Endothelial cell (in vitro differentiated cells): Measurements from ENCODE around the gene ZBTB20. TPM values are rescaled to one million over a fixed set of nuclear protein-coding genes. Genes with fewer than 3 reads are reported as not detected.

Source experiments
- DNase-seq: peaks from one replicate; pipeline ENCODE4 v3.0.0; 2021; ENCODE audit warnings: low spot score
- H3K27ac Mint-ChIP-seq: one replicate; pipeline ENCODE4 v1.8.0; 2021; ENCODE audit warnings: mixed read lengths, inconsistent platforms; ENCODE audit not compliant: unreplicated experiment
- H3K27me3 Mint-ChIP-seq: one replicate; pipeline ENCODE4 v1.8.0; 2021; ENCODE audit warnings: mild to moderate bottlenecking, moderate library complexity, mixed read lengths, inconsistent platforms; ENCODE audit not compliant: unreplicated experiment
- H3K36me3 Mint-ChIP-seq: one replicate; pipeline ENCODE4 v1.8.0; 2021; ENCODE audit warnings: mild to moderate bottlenecking, low read depth, mixed read lengths, inconsistent platforms; ENCODE audit not compliant: unreplicated experiment
- H3K4me1 Mint-ChIP-seq: one replicate; pipeline ENCODE4 v1.8.0; 2021; ENCODE audit warnings: mild to moderate bottlenecking, mixed read lengths, inconsistent platforms; ENCODE audit not compliant: unreplicated experiment
- H3K4me3 Mint-ChIP-seq: one replicate; pipeline ENCODE4 v1.8.0; 2021; ENCODE audit warnings: mild to moderate bottlenecking, mixed read lengths, inconsistent platforms; ENCODE audit not compliant: unreplicated experiment
- H3K9me3 Mint-ChIP-seq: one replicate; pipeline ENCODE4 v1.8.0; 2021; ENCODE audit warnings: mixed read lengths, inconsistent platforms; ENCODE audit not compliant: unreplicated experiment
- total RNA-seq: library from RNA; stranded (reverse); fragmentation: NEBNext Ultra II Directional; extraction: Animal tissue kit (Norgen Biotek cat#: 25700); gene quantifications from one replicate; pipeline ENCODE4 v1.2.1, GENCODE V29; 2021; ENCODE audit not compliant: unreplicated experiment
- TF ChIP-seq, protein P1 (sequence below): fragments of 200-600 bp; sonication (generic); IDR thresholded peaks from one replicate; pipeline ENCODE4 v1.5.0; 2021; ENCODE audit warnings: antibody characterized with exemption; ENCODE audit not compliant: unreplicated experiment

The ZBTB20 gene
- total RNA-seq, 1 donor from 2014 or later: 4.2 TPM

DNA sequence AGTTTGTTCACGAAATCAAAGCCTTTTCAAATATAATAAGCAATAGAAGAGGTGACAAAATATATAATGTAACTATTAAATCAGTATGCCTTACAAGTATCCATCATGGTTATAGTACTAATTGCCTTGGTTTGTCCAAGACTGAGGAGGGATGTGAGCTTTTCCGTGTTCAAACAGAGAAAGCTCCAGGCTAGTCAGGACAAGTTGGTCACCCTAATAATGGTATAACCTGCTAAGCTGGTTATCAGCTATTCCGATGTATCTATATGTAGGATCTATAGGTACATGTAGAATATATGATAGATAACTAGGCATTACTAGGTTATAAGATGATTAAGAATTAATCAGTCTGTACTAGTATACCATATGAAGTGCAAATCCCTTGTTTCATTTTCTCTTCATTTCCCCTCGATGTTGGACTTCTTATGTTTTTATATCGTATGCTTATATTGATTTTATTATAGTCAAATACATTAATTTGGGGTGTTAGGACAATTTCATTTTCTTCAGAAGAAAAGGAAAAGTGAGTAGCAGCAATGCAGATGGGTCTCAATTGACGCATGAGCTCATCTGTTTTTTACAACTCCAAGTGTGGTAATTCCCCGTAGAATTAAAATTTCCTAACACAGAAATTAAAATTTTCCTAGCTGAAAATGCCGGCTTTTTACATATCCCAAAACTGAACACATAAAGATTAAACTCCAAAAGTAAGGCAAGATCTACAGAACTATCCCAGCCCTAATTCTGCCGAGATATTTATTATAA is 434.2 kb downstream of the ZBTB20 start:
- Mint-ChIP-seq H3K4me3 (no peak overlapping the region), H3K4me1 (peaks cover 10% of the 10 kb centered on the region), H3K27ac (no peak overlapping the region), H3K9me3 (no peaks in the 10 kb centered on the region), H3K36me3 (no peaks in the 10 kb centered on the region), H3K27me3 (peaks cover 2% of the 10 kb centered on the region)
- TF ChIP-seq, protein P1, sequence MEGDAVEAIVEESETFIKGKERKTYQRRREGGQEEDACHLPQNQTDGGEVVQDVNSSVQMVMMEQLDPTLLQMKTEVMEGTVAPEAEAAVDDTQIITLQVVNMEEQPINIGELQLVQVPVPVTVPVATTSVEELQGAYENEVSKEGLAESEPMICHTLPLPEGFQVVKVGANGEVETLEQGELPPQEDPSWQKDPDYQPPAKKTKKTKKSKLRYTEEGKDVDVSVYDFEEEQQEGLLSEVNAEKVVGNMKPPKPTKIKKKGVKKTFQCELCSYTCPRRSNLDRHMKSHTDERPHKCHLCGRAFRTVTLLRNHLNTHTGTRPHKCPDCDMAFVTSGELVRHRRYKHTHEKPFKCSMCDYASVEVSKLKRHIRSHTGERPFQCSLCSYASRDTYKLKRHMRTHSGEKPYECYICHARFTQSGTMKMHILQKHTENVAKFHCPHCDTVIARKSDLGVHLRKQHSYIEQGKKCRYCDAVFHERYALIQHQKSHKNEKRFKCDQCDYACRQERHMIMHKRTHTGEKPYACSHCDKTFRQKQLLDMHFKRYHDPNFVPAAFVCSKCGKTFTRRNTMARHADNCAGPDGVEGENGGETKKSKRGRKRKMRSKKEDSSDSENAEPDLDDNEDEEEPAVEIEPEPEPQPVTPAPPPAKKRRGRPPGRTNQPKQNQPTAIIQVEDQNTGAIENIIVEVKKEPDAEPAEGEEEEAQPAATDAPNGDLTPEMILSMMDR: no peak
- no peak for DNase-seq

DNA sequence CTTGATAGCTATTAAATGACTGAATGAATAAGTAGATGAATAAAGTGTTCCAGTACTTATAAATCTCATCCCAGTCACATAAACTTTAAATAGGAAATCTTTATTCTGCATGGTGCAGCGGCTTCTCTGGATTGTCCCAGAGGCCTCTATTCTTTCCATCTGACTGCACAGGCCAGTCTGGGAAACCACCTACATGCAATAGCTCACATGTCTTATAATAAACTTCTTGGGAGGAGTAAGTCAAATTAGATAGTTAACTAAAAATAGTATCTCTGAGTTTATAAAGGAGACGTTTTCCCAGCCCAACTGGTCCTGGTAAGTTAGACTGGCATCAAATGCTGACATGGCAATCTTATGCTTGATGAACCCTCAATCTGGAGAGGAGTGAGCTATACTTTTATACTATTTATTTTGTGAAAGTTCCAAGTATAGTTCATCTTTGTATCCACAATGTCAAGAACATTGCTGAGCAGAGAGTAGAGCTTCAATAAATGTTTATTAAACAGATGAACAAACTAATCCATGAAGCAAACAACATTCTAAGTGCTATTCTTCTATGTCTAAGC is 435.7 kb downstream of the ZBTB20 start:
- H3K4me1 Mint-ChIP-seq: peaks cover 12% of the 10 kb centered on the region
- no peak overlapping the region for H3K27ac Mint-ChIP-seq
- no peaks in the 10 kb centered on the region for H3K9me3 Mint-ChIP-seq
- H3K4me3 Mint-ChIP-seq: no peak overlapping the region
- peaks cover under 1% of the 10 kb centered on the region for H3K27me3 Mint-ChIP-seq
- TF ChIP-seq, protein P1: no peak
- no peak for DNase-seq
- no peaks in the 10 kb centered on the region for H3K36me3 Mint-ChIP-seq

DNA sequence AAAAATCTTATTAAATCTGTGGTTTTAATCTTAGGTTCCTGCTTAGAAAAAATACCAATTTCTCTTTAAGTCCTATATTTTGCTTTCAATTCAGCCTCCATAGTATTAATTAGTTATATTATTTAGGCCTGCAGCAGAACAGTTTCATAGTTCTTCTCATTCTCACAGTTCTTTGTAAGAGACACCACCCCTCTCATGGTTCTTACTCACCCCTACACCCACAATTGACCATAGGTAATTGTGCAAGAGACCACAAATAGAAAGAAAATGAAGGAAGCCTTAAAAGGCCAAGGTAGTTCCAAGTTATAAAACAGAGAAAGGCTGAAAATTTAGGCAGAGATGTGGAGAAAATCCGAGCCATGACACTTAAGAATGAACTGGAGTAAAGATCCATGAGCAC is 438.0 kb downstream of the ZBTB20 start:
- TF ChIP-seq, protein P1: no peak
- Mint-ChIP-seq H3K4me3 (no peak overlapping the region), H3K36me3 (no peaks in the 10 kb centered on the region), H3K4me1 (peaks cover 6% of the 10 kb centered on the region), H3K9me3 (no peaks in the 10 kb centered on the region), H3K27ac (no peak overlapping the region), H3K27me3 (no peaks in the 10 kb centered on the region)
- DNase-seq: no peak

DNA sequence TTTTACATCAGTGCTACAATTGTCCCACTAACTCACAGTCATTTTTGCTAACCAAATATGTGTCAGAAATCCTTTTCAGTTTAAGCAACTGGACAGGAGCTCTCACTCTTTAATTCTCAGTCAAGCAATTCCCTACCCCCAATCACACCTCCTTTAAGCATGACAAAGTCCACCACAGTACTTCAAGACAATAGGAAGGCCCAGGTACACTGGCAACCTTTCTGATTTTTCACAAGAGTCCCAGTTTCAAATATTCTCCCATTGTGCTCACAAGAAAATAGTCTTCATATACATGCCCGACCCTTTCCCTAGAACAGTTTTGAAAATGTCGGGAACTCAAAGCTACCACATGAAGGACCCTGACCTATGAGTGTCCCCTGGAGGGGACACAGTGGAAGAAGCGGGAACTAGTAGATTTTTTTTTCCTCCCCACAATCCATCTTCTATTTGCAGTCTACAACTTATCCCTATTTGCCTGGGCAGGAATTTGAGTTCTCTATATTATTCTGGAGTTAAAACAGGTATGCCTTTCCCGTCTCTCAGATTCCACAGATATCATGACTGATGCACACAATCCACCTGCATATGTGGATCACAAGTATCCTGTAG is 439.7 kb downstream of the ZBTB20 start:
- H3K27ac Mint-ChIP-seq: no peak overlapping the region
- TF ChIP-seq, protein P1: no peak
- H3K4me1 Mint-ChIP-seq: peaks cover 10% of the 10 kb centered on the region
- H3K4me3 Mint-ChIP-seq: no peak overlapping the region
- no peak for DNase-seq
- H3K27me3 Mint-ChIP-seq: no peaks in the 10 kb centered on the region
- no peaks in the 10 kb centered on the region for H3K9me3 Mint-ChIP-seq
- no peaks in the 10 kb centered on the region for H3K36me3 Mint-ChIP-seq
